ENCODE results near the gene FKRP. TPM values are rescaled to one million over a fixed set of nuclear protein-coding genes. Genes with fewer than 3 reads are reported as not detected.

FKRP gene
- total RNA-seq, 1 experiment from 2014 or later: 14.3 TPM

- H3K36me3 ChIP-seq (ENCODE audit: low read depth, low read length): no peaks in the 10 kb centered on the region
- CTCF ChIA-PET: no interaction called here
Observed at GRCh38 chr19:46797881-46798280, 52.0 kb downstream of the FKRP start.

GRCh38 chr19:46798713-46799112 is 52.9 kb downstream of the FKRP start:
- Histone ChIP-seq H2AFZ (ENCODE audit: low read length) (no peak overlapping the region), H3K4me2 (ENCODE audit: low read length) (no peak overlapping the region), H3F3A (ENCODE audit: low read length, unreplicated experiment) (no peaks in the 10 kb centered on the region), H3K79me2 (ENCODE audit: low read length) (no peaks in the 10 kb centered on the region), H3K4me3 (ENCODE audit: low read length) (no peak overlapping the region), H4K20me1 (ENCODE audit: low read length) (no peaks in the 10 kb centered on the region), H3K36me3 (ENCODE audit: low read depth, low read length) (no peaks in the 10 kb centered on the region), H3K4me1 (ENCODE audit: insufficient read depth, low read length) (peaks cover under 1% of the 10 kb centered on the region; the same call in 1 of the 2 replicates), H3K9me2 (replicated peaks; ENCODE audit: low read length) (no peaks in the 10 kb centered on the region), H3K9ac (ENCODE audit: low read length) (no peak overlapping the region), H3K9me3 (ENCODE audit: low read length) (no peaks in the 10 kb centered on the region), H3K27me3 (ENCODE audit: low read length) (no peaks in the 10 kb centered on the region), H3K27ac (ENCODE audit: low read length) (no peak overlapping the region)
- DNase-seq (no peak), ATAC-seq (no peak)
- no TSS peak for BruUV-seq (replicated peaks)
- POLR2A ChIA-PET (ENCODE audit: unreplicated experiment): no interaction called here
- CTCF ChIA-PET: no interaction called here
- intact Hi-C loops (cut with micrococcal nuclease): no loop called here
- TF ChIP-seq EZH2phosphoT487 (IDR thresholded peaks at IDR 0.05; ENCODE audit: borderline replicate concordance, low read length) (no peak), CTCF (conservative IDR thresholded peaks at IDR 0.05; ENCODE audit: low read depth, low read length) (no peak), EZH2 (IDR thresholded peaks at IDR 0.05; ENCODE audit: low read length, unreplicated experiment) (no peak)

More at GRCh38 chr19:46797881-46798280, 52.0 kb downstream of the FKRP start:
- Histone ChIP-seq H3K9me3 (ENCODE audit: low read length) (no peaks in the 10 kb centered on the region), H3K4me2 (ENCODE audit: low read length) (no peak overlapping the region), H3K9ac (ENCODE audit: low read length) (no peak overlapping the region), H3K4me1 (ENCODE audit: insufficient read depth, low read length) (peaks cover 6% of the 10 kb centered on the region), H2AFZ (ENCODE audit: low read length) (no peak overlapping the region), H3K79me2 (ENCODE audit: low read length) (no peaks in the 10 kb centered on the region), H3K27me3 (ENCODE audit: low read length) (no peaks in the 10 kb centered on the region), H3K4me3 (ENCODE audit: low read length) (no peak overlapping the region), H3K9me2 (replicated peaks; ENCODE audit: low read length) (no peaks in the 10 kb centered on the region), H3K27ac (ENCODE audit: low read length) (no peak overlapping the region), H4K20me1 (ENCODE audit: low read length) (no peaks in the 10 kb centered on the region), H3F3A (ENCODE audit: low read length, unreplicated experiment) (no peaks in the 10 kb centered on the region)
- intact Hi-C loops (cut with micrococcal nuclease): no loop called here
- ATAC-seq (no peak), DNase-seq (no peak)
- no TSS peak for BruUV-seq (replicated peaks)
- TF ChIP-seq EZH2phosphoT487 (IDR thresholded peaks at IDR 0.05; ENCODE audit: borderline replicate concordance, low read length) (no peak), CTCF (conservative IDR thresholded peaks at IDR 0.05; ENCODE audit: low read depth, low read length) (no peak), EZH2 (IDR thresholded peaks at IDR 0.05; ENCODE audit: low read length, unreplicated experiment) (no peak)
- POLR2A ChIA-PET (ENCODE audit: unreplicated experiment): no interaction called here

- no peaks in the 10 kb centered on the region for H4K20me1 ChIP-seq (ENCODE audit: low read length)
- H3K27me3 ChIP-seq (ENCODE audit: low read length): no peaks in the 10 kb centered on the region
- TF ChIP-seq EZH2 (IDR thresholded peaks at IDR 0.05; ENCODE audit: low read length, unreplicated experiment): no peak
- TF ChIP-seq EZH2phosphoT487 (IDR thresholded peaks at IDR 0.05; ENCODE audit: borderline replicate concordance, low read length): no peak
- TF ChIP-seq CTCF (conservative IDR thresholded peaks at IDR 0.05; ENCODE audit: low read depth, low read length): no peak
- no peak overlapping the region for H3K4me3 ChIP-seq (ENCODE audit: low read length)
- ATAC-seq (no peak), DNase-seq (no peak)
- no peak overlapping the region for H3K4me2 ChIP-seq (ENCODE audit: low read length)
- H3K9me3 ChIP-seq (ENCODE audit: low read length): no peaks in the 10 kb centered on the region
- no peaks in the 10 kb centered on the region for H3F3A ChIP-seq (ENCODE audit: low read length, unreplicated experiment)
- no peaks in the 10 kb centered on the region for H3K36me3 ChIP-seq (ENCODE audit: low read depth, low read length)
- no TSS peak for BruUV-seq (replicated peaks)
- intact Hi-C loops (cut with micrococcal nuclease): no loop called here
- no peaks in the 10 kb centered on the region for H3K4me1 ChIP-seq (ENCODE audit: insufficient read depth, low read length)
- no peak overlapping the region for H2AFZ ChIP-seq (ENCODE audit: low read length)
- CTCF ChIA-PET: no interaction called here
- no peaks in the 10 kb centered on the region for H3K9me2 ChIP-seq (replicated peaks; ENCODE audit: low read length)
- no peak overlapping the region for H3K27ac ChIP-seq (ENCODE audit: low read length)
- no peak overlapping the region for H3K9ac ChIP-seq (ENCODE audit: low read length)
- H3K79me2 ChIP-seq (ENCODE audit: low read length): no peaks in the 10 kb centered on the region
- POLR2A ChIA-PET (ENCODE audit: unreplicated experiment): no interaction called here
Observed at GRCh38 chr19:46802152-46802551, 56.3 kb downstream of the FKRP start.

Data from PC-3 (cell line).